ENCODE results near the gene KIF5A. TPM values are rescaled to one million over a fixed set of nuclear protein-coding genes. Genes with fewer than 3 reads are reported as not detected.

Gene KIF5A
- total RNA-seq, 1 donor from 2014 or later, result 0.43 TPM

DNA sequence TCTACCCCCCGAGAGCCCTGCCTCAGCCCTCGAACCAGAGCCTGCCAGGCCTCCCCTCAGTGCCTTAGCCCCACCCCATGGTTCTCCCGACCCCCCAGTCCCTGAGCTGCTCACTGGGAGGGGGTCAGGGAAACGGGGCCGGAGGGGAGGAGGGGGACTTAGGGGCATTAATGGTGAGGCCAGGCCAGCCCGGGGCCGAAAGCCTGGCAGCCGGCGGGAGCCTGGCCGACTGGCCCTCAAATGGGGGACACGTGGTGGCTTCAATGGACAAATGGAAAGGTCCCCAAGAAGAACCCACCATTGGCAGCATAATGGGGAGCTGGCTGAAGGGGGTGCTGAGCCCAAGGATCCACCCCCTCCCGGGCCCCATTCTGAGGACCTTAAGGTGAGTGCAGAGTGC is 21.7 kb upstream of the KIF5A start:
- Mint-ChIP-seq H3K27ac (ENCODE audit: unreplicated experiment) (no peak overlapping the region), H3K4me3 (ENCODE audit: unreplicated experiment) (no peak overlapping the region), H3K27me3 (ENCODE audit: unreplicated experiment) (no peaks in the 10 kb centered on the region), H3K36me3 (ENCODE audit: unreplicated experiment) (peaks cover 41% of the 10 kb centered on the region), H3K9me3 (ENCODE audit: unreplicated experiment) (no peaks in the 10 kb centered on the region), H3K4me1 (ENCODE audit: unreplicated experiment) (peaks cover 22% of the 10 kb centered on the region)
- no peak for DNase-seq (ENCODE audit: extremely low spot score, unreplicated experiment)
- TF ChIP-seq, protein P1, sequence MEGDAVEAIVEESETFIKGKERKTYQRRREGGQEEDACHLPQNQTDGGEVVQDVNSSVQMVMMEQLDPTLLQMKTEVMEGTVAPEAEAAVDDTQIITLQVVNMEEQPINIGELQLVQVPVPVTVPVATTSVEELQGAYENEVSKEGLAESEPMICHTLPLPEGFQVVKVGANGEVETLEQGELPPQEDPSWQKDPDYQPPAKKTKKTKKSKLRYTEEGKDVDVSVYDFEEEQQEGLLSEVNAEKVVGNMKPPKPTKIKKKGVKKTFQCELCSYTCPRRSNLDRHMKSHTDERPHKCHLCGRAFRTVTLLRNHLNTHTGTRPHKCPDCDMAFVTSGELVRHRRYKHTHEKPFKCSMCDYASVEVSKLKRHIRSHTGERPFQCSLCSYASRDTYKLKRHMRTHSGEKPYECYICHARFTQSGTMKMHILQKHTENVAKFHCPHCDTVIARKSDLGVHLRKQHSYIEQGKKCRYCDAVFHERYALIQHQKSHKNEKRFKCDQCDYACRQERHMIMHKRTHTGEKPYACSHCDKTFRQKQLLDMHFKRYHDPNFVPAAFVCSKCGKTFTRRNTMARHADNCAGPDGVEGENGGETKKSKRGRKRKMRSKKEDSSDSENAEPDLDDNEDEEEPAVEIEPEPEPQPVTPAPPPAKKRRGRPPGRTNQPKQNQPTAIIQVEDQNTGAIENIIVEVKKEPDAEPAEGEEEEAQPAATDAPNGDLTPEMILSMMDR (IDR thresholded peaks at IDR 0.05), result no peak

DNA sequence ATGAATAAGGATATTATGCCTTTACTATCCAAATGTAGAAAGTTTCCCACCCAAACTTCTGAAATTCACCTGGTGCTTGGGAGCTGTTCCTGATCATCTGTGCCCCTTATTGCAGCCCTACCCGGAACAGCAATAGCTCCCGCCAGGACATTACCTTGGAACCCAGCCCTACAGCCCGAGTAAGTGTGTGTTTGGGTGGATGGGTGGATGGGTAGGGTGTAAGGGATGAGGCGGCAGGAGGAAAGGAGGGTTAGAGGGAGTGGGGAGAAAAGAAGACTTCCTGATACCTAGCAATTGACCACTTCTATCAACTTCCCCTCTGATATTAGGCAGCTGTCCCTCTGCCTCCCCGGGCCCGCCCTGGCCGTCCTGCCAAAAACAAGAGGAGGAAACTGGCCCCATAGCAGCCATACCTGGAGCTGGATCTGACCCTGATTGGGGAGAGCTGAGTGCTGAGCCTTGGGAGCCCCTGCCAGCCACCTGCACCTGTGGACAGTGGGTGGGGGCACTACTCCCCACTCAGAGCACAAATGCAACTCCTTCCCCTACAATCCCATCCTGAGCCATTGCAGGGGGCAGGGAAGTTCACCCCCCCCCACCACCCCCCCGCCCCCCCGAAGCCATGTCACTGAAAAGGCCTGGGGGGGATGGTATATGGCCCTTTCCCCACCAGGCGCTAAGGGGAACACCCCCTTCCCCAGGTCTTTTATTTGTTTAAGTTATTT is 20.9 kb upstream of the KIF5A start:
- Mint-ChIP-seq H3K27ac (ENCODE audit: unreplicated experiment) (peak overlapping the region; percentile 14), H3K27me3 (ENCODE audit: unreplicated experiment) (no peaks in the 10 kb centered on the region), H3K9me3 (ENCODE audit: unreplicated experiment) (no peaks in the 10 kb centered on the region), H3K4me3 (ENCODE audit: unreplicated experiment) (no peak overlapping the region), H3K36me3 (ENCODE audit: unreplicated experiment) (peaks cover 46% of the 10 kb centered on the region), H3K4me1 (ENCODE audit: unreplicated experiment) (peaks cover 14% of the 10 kb centered on the region)
- TF ChIP-seq, protein P1 (IDR thresholded peaks at IDR 0.05), result no peak
- no peak for DNase-seq (ENCODE audit: extremely low spot score, unreplicated experiment)

DNA sequence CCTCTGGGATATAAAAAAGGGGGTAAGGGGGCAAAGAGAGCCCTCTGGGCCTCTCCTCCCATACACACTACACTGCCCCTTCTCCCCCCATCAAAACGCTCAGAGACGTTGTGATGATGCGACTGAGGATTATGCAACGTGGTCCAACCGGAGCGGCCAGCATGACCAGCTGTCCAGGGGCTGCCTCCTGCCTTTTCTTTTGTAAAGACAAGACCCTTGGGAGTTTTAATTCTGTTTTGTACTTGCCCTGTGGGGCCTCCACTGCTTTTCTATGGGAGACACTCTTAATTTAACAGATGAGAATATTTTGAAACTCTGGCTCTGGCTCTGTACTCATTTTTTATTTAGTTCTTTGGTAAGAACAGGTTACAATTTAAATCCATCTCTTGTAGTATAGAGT is 20.0 kb upstream of the KIF5A start:
- peaks cover 7% of the 10 kb centered on the region for H3K4me1 Mint-ChIP-seq (ENCODE audit: unreplicated experiment)
- no peak for DNase-seq (ENCODE audit: extremely low spot score, unreplicated experiment)
- no peaks in the 10 kb centered on the region for H3K27me3 Mint-ChIP-seq (ENCODE audit: unreplicated experiment)
- TF ChIP-seq, protein P1 (IDR thresholded peaks at IDR 0.05), result no peak
- H3K4me3 Mint-ChIP-seq (ENCODE audit: unreplicated experiment), result no peak overlapping the region
- H3K27ac Mint-ChIP-seq (ENCODE audit: unreplicated experiment), result peak overlapping the region; percentile 12
- no peaks in the 10 kb centered on the region for H3K9me3 Mint-ChIP-seq (ENCODE audit: unreplicated experiment)
- H3K36me3 Mint-ChIP-seq (ENCODE audit: unreplicated experiment), result peaks cover 47% of the 10 kb centered on the region

DNA sequence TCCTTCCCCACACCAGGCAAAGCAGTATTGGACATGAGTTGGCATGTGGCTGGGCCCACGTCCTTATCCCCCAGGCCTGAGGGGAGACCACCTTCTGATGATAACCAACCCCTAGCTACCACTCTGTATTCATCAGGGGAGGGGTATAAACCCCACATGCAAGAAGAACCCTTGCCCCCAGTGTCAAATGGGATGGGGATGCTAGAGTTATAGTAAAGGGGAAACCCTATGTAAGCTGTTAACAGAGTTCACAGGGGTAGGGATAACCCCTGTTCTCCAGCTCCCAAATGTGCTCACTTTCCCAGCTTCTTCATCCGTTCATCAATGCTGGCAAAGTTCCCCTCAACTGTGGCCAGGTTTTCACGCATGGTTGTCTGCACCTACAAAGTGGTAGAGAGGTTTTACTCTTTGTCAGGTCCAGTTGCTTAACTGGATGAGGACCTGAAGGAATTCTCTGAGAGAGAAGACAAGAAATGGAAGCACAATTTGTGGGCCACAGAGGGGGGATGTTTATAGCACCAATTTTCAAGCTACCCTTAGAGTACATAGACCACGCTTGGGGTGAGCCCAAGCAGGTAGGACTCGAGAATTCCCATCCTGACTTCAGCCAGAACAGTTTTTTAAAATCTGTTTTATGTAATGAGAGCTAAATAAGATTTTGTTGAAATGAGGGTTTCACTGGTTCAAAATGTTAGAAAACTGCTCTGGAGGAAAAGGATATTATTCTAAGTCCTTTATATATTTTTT is 19.3 kb upstream of the KIF5A start:
- no peak overlapping the region for H3K4me3 Mint-ChIP-seq (ENCODE audit: unreplicated experiment)
- peak overlapping the region; percentile 12 for H3K27ac Mint-ChIP-seq (ENCODE audit: unreplicated experiment)
- no peaks in the 10 kb centered on the region for H3K9me3 Mint-ChIP-seq (ENCODE audit: unreplicated experiment)

DNA sequence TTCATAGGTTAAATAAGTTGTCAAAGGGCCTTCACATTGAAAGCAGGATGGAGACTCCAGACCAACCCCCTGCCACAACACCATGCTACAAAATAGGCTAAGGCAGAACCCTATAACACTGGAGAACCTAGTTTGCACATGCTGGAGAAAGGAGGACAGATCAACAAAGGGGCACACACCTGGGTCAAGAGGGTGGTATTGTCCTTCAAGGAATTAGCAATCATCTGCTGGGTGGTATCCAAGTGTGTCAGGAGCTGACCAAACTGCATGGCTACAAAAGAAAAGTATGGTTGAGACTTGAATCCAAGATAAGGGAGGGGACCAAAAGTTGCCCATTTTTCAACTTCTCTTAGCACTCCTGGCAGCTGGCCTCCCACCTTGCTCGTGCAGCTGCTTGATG is 18.0 kb upstream of the KIF5A start:
- Mint-ChIP-seq H3K27me3 (ENCODE audit: unreplicated experiment) (no peaks in the 10 kb centered on the region), H3K4me1 (ENCODE audit: unreplicated experiment) (no peaks in the 10 kb centered on the region), H3K9me3 (ENCODE audit: unreplicated experiment) (no peaks in the 10 kb centered on the region), H3K36me3 (ENCODE audit: unreplicated experiment) (peaks cover 50% of the 10 kb centered on the region), H3K4me3 (ENCODE audit: unreplicated experiment) (no peak overlapping the region), H3K27ac (ENCODE audit: unreplicated experiment) (no peak overlapping the region)
- TF ChIP-seq, protein P1 (IDR thresholded peaks at IDR 0.05), result no peak
- DNase-seq (ENCODE audit: extremely low spot score, unreplicated experiment), result no peak

More for the DNA sequence above, 19.3 kb upstream of the KIF5A start:
- H3K36me3 Mint-ChIP-seq (ENCODE audit: unreplicated experiment), result peaks cover 51% of the 10 kb centered on the region
- H3K4me1 Mint-ChIP-seq (ENCODE audit: unreplicated experiment), result peaks cover 3% of the 10 kb centered on the region
- TF ChIP-seq, protein P1 (IDR thresholded peaks at IDR 0.05), result no peak
- no peak for DNase-seq (ENCODE audit: extremely low spot score, unreplicated experiment)
- H3K27me3 Mint-ChIP-seq (ENCODE audit: unreplicated experiment), result no peaks in the 10 kb centered on the region

Data from osteocyte (in vitro differentiated cells).